Activated CD8-positive, alpha-beta memory T cell treated with anti-CD3 and anti-CD28 coated beads, Interleukin-2, amount 50 U/mL, for 24 hours (primary cell): Measurements from ENCODE around the gene BPHL.
"Not testable (repeated sequence)": the region's sequence is repeated elsewhere in the genome, so short reads cannot be mapped to it uniquely, and the experiment has no call there.

Source experiments
- DNase-seq: peaks from one replicate; pipeline ENCODE4 v3.0.0-alpha.2; 2020; ENCODE audit errors: extremely low read depth

The BPHL gene

GRCh38 chr6:3179945-3180344 lies 61.4 kb downstream of the BPHL start:
- DNase-seq = not testable (repeated sequence)

GRCh38 chr6:3181105-3181504 lies 62.6 kb downstream of the BPHL start:
- DNase-seq = no peak

- DNase-seq = no peak
Measured at GRCh38 chr6:3183066-3183465, 64.6 kb downstream of the BPHL start.

- no peak for DNase-seq
Measured at GRCh38 chr6:3186974-3187382, 68.5 kb downstream of the BPHL start.

DNA sequence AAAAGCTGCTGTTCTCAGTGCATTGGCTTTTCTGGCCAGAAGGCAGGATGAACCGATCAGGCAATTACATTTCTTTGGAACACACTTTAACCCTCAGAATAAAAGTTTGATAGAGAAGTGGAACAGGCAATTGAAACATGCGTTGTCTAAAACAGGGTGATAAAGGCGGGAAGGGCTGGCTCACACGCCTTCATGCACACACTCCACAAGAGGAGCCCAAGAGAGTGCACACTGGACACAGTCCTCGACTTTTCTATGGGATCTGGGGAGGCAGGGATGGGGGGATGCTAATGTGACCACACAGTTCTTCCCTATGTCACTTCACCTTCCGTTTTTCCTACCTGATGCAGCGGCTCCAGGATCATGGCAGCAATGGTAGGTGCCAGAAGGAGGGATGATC lies 69.8 kb downstream of the BPHL start:
- DNase-seq = no peak

- DNase-seq = not testable (repeated sequence)
Measured at GRCh38 chr6:3189192-3189591, 70.7 kb downstream of the BPHL start.

GRCh38 chr6:3190056-3190455 lies 71.5 kb downstream of the BPHL start:
- no peak for DNase-seq

- DNase-seq = no peak
Measured at GRCh38 chr6:3190779-3191178, 72.3 kb downstream of the BPHL start.

DNA sequence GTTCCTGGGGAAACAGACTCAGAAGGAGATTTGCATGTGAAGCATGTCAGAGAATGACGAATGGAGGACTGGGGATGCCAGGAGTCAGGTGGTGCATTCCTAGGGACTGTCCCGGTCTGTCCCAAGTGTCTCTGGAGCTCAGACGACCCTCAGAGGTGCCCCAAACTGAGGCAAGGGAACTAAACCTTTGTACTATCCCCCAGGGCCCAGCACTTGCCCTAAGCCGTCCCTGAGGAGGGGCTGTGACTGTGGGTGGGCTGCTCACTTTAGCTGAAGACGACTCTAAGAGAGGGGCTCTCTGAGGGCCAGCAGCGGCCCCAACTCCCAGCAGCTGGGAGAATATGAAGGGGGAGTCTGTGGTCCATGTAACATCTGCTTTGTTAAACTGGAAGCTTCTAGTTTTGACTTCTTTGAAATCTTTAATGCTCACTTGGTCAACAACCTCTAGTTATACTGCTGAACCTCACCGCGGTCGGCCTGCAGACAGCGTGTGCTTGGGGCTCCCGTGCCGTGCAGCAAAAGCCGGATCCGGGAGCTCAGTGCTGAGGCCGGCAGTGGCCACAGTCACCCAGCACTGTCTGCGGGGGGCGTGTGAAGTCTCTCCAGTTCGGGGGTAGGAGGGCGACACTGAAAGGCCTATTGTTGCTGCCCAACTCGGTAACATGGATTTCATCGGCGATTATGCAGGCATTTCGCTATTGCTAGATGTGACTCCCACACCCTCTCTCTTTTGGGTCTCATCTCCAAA lies 74.8 kb downstream of the BPHL start:
- no peak for DNase-seq

DNA sequence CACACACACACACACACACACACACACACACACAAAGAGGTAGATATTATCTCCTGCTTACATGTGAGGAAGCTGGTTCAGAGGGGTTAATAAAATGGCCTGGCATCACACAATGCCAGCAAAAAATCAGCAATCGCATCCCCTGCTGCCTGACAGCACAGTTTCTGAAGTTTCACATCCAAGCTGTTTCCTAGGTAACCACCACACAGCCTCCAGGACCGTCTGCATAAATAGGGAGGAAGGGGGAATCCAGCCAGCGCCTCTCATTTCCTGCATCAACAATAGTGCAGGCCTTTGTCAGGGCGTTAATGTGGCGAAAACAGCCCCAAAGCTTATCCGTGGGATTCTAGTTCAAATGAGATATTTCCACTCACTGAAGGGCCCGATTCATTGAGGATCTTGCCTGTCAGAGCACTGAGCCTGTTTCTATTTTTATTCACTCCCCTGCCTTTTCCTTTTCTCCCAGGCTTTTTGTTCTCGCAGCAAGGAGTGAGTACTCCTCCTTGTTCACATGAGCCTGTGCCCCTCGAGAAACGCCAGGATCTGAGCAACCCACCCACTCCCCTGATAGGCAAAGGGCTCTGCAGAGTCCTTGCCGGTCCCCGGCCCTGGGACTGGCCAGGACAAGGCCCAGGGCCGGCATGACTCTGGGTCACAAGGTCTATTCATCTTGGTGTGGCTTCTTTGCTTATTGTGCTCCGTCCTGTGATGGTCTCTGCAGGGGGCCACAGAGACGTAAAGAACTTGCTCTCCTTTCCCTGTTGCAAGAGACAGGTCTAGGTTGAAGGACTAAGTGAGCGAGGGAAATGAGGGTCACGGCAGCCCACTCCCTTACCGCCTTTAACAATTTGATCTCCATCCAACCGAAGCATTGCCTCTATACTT lies 76.3 kb downstream of the BPHL start:
- no peak for DNase-seq

GRCh38 chr6:3195420-3195694 lies 76.8 kb downstream of the BPHL start:
- DNase-seq = no peak

- no peak for DNase-seq
Measured at GRCh38 chr6:3195695-3196497, 77.4 kb downstream of the BPHL start.

- DNase-seq = no peak
Measured at GRCh38 chr6:3196770-3197169, 78.3 kb downstream of the BPHL start.

DNA sequence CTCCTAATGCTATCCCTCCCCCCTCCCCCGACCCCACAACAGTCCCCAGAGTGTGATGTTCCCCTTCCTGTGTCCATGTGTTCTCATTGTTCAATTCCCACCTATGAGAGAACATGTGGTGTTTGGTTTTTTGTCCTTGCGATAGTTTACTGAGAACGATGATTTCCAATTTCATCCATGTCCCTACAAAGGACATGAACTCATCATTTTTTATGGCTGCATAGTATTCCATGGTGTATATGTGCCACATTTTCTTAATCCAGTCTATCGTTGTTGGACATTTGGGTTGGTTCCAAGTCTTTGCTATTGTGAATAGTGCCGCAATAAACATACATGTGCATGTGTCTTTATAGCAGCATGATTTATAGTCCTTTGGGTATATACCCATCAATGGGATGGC lies 79.2 kb downstream of the BPHL start:
- not testable (repeated sequence) for DNase-seq

DNA sequence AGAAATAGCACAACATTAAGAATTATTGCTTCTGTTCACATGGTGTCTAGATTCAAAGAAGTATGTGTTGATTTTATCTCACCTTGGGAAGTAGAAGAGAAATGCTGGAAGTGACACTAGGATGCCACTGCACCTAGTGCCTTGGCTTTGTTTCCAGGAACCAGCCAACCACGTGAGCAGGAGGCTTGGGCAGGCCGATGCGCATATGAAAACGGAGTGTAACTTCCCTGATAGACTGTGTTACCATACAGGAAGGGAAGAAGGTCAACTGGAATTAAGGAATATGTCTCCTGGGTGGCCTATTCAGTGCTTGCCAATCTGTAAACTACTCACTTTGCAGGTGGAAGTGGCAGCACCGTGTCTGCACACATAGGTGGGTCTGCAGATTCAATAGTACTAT lies 80.9 kb downstream of the BPHL start:
- DNase-seq = no peak

GRCh38 chr6:3200682-3201081 lies 82.2 kb downstream of the BPHL start:
- DNase-seq = no peak

- no peak for DNase-seq
Measured at GRCh38 chr6:3201388-3201787, 82.9 kb downstream of the BPHL start.
